ENCODE results near the gene IDH3B.

Gene IDH3B

DNA sequence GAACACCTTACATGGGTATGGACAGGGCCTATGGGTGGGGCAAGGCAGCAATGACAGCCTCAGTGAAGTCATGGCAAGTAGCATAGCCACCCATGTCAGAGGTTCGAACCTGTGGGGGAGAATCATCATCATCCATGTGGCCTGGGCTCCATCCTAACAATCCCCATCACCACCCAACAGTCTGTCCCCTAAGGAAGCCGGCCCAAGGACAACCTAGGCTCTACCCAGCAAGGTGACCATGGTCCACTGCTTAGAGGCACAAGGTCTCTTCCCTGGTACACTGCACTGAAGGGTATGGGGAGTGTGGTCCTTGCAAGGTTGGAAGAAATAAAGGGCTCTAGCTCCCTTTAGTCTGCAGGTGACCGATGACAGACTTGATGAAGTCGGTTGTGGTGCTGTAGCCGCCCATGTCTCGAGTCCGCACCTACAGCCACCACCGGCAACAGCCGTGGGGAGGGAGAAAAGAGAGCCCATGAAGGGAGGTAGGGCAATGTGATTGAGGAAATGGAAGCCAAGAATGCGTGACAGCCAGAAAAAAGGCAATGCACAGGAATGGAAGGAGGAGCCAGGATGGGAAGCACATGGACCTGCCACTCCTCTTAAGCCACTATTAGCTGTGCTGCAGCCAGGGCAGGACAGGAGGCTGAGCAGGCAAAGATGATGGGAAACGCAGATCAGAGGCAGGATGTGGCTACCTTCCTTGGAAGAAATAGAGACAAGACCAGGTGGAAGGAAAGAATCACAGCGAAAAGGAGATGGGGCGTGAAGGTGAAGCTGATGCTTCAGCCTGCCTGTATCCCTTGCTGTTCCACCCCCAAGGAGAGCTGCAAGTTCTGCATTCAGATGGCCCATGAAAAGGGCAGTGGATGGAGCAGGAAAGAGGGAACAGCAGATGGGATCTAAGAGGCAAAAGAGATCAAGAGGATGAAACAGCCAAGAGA, 5.3 kb downstream of the IDH3B start:
- no peak for DNase-seq

DNA sequence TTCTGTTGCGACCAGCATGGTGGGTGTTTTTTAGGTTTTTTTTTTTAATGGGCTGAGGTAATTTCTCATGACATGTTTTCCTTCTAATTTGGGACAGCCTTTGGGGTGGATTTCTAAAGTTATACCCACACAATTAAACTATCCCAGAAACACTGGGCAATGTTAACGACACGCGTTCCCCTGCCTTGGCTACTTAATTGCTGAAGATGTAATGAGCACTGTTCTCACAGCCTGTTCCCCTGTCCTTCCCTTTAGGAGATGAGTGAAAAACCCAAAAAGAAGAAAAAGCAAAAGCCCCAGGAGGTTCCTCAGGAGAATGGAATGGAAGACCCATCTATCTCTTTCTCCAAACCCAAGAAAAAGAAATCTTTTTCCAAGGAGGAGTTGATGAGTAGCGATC, 6.3 kb downstream of the IDH3B start:
- no peak for DNase-seq

DNA sequence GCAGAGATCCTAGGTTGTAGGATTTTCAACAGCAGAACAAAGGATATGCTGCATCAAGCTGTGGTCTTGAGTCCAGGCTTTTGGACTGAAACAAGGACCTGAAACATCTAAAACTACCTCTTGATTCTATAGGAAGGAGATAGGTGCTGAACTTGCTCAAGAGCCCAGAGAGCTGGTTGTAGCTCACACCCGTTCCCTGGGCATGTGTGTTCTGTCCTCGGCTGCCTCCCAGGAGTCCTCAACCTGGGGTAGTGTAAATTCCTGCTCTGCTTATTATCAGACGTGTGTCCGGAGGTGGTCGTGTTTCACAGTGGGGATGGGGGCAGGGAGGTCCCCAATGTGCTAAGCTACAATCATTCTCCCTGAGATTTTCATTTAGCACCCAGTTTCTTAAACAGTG, 6.8 kb downstream of the IDH3B start:
- no peak for DNase-seq

DNA sequence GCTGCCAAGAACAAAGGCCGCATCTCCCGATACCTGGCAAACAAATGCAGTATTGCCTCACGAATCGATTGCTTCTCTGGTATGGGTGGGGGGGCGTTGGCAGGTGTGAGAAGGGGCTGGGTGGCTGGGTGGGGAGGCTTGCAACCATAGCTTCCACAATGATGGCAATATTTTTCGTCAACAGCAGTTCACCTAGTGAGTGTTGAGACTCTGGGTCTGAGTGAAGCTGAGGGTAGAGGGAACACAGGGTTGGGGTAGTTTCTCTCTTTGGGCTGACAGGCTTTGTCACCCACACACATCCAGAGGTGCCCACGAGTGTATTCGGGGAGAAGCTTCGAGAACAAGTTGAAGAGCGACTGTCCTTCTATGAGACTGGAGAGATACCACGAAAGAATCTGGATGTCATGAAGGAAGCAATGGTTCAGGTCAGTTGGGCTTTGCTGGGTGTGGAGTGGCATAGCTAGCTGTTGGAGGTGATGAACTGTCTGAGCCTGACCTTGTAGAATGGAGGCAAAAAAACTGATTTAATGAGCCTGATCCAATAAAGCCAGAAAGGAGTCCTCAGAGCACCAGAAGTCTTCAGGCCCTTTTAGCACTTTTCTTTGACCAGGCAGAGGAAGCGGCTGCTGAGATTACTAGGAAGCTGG, 7.4 kb downstream of the IDH3B start:
- no peak for DNase-seq

DNA sequence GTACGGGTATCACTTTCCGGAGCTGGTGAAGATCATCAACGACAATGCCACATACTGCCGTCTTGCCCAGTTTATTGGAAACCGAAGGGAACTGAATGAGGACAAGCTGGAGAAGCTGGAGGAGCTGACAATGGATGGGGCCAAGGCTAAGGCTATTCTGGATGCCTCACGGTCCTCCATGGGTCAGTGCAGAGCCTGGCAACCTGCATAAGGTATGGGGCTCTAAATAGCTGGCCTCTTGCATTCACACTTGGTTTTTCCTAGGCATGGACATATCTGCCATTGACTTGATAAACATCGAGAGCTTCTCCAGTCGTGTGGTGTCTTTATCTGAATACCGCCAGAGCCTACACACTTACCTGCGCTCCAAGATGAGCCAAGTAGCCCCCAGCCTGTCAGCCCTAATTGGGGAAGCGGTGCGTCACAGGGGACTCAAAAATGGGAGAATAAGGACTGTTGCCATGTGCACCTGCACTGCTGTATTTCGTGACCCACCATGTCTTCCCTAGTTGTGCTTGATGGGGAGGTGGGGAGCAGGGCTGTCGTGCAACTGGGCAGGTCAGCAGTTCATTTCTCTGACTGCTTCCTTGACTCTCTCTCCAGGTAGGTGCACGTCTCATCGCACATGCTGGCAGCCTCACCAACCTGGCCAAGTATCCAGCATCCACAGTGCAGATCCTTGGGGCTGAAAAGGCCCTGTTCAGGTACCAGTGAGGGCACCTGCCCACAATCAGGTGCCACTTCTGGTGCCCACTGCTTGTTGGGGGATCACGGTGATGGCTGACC, 8.5 kb downstream of the IDH3B start:
- no peak for DNase-seq

DNA sequence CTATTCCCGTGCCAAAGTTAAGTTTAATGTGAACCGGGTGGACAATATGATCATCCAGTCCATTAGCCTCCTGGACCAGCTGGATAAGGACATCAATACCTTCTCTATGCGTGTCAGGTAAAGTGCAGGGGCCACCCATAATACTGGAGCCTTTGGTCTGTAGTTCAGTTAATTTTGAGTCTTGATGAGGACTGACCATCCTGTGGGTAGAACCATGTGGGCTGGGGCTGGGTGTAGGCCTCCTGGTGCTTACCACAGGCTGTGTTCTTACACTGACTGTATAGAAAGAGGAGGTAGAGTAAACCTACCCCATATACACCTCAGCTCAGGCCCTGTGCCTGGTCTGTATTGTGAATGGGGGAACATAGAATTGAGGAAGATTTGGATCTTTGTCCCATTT, 9.2 kb downstream of the IDH3B start:
- no peak for DNase-seq

DNA sequence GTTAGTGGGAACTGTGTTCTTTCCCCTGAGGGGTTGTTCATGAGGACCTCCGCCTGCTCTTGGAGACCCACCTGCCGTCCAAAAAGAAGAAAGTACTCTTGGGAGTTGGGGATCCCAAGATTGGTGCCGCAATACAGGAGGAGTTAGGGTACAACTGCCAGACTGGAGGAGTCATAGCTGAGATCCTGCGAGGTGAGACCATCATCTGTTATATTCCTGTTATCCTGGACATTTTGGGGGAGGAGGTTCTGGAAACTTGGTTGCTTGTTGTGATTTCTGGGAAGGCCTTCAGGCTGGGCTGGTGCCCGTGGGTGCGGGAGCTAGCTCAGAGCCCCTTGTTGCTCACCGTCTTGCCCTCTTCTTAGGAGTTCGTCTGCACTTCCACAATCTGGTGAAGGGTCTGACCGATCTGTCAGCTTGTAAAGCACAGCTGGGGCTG, 9.6 kb downstream of the IDH3B start:
- no peak for DNase-seq

DNA sequence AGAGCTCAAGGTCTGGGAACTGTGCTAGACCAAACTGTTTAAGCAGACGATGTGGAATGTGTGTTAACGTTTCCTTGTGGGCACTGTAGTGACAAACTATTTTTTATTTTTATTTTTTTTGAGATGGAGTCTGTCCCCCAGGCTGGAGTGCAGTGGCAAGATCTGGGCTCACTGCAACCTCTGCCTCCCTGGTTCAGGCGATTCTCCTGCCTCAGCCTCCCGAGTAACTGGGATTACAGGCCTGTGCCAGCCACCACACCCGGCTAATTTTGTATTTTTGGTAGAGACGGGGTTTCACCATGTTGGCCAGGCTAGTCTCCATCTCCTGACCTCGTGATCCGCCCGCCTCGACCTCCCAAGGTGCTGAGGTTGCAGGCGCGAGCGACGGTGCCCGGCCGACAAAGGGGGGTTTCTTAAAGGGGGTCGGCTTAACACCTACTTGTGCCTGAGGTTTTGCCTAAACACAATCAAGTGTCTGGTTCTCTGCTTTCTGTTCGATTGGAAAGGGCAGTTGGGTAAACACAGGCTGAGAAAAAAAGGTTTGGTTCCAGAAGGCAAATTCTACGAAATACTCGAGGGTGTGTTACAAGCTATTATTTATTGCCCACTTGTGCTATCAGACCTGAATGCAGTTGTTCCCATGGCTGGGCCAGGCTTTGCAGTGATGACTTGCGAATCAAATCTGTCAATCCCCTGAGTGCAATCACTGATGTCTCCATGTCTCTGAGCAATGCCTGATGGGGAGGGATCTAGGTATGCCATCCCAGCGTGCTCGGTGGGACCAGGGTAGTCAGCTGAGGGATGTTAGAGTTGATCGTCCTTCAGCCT, 10.2 kb downstream of the IDH3B start:
- DNase-seq: no peak

DNA sequence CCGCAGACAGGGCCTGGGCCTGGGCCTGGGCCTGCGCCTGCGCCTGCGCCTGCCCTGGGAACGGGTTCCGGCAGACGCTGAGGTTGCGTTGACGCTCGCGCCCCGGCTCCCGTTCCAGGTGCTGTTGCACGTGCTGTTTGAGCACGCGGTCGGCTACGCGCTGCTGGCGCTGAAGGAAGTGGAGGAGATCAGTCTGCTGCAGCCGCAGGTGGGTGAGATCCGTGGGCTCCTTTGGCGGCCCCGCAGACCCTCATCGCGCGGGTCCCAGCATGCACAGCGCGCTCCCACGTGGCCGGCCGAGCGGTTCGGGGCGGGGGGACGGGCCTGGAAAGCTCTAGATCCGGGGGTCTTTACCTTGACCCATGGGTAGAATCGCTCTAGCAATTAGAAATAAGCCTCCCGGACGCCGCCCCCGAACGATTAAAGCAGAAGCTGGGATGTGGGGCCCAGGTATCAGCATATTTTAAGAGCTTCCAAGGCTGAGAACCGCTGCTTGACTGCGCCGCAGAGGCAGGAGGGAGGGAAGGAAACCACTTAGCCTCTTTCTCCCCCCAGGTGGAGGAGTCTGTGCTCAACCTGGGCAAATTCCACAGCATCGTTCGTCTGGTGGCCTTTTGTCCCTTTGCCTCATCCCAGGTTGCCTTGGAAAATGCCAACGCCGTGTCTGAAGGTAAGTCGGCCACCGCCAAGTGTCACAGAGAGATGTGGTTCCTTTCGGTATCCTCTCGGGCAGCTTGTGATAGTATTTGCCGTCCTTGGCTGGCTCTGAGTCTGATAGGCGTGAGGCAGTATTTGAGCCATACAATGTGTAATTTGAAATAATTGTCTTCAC, 11.1 kb downstream of the IDH3B start:
- peak in 42 of 56 donors; percentile 4 to 82 (median 63) for DNase-seq

DNA sequence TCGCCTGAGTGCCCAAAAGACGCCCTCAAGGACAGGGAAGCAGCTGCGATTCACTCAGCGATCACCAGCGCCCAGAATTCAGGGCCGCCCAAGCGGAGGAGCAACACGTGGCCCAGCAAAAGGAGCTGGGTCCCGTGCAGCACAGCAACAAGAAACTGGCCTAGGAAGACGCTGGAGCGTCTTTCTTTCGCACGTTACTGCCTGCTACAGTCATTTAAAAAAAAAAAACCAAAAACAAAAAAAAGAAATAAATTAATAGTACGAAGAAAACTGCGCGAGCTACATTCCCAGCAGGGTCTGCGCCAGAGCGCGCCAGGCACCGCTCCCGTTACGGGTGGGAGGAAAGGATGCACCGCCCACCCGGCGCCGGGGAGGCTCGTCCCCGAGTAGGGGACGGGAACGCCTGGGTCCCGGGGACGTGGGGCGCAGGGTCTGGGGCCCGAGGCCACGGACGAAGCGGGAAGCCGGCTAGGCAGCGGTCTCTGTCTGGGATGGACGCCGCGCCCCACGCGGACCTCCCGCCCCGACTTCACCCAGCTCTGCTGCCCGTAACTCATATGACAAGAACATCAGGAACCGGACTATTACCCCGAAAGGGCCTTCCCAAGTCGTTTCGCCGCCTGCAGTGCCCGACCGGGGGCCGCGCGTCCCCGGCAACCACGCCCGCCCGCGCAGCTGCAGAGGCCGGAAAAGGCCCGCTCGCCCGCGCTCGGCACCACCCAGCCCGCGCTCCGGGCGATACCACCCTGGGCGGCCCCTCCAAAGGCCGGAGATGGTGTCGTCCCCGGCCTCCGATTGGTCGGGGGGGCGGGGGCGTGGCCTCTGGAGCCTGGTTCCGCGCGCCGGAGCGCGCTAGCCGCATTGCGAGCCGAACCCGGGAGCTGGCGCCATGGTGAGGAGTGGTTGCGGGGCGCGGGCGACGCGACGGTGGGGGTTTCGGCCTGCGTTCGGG, 12.0 kb downstream of the IDH3B start, which contains the start of gene NOP56:
NOP56 (plus strand) TSS at position 861 of the 952 bp plus-strand sequence; CDS start at position 890, 29 bp downstream.
- DNase-seq: peak in 55 of 56 donors; percentile 63 to 95 (median 87)

DNA sequence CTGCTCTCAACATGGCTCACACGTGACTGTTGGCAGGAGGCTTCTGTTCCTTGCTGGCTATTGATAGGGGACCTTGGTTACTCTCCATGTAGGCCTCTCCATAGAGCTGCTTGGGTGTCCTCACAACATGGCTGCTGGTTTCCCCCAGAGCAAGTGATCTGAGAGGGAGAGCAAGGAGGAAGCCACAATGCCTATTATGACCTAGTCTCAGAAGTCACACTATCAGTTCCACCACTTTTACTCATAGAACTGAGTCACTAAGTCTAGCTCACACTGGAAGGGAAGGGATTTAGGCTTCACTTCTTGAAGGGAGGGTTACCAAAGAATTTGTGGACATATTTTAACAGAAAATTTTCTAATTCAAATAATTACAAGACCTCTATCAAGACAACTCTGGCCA, 20.3 kb downstream of the IDH3B start:
- no peak for DNase-seq

DNA sequence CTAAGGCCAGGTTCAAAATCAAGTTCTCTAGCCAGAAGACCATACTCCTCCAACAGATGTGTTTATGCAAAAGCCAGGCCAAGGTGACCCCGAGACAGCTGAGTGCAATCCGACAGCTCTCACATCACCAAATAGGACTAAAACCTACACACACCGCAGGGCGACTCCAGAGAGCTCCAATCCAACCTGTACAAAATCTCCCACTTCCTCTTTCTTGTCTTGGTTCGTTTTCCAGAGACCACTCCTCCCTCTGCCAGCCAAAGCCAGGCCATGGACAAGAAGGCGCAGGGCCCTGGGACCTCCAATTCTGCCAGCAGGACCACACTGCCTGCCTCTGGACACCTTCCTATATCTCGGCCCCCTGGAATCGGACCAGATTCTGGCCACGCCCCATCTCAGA, 23.1 kb downstream of the IDH3B start:
- DNase-seq: no peak

DNA sequence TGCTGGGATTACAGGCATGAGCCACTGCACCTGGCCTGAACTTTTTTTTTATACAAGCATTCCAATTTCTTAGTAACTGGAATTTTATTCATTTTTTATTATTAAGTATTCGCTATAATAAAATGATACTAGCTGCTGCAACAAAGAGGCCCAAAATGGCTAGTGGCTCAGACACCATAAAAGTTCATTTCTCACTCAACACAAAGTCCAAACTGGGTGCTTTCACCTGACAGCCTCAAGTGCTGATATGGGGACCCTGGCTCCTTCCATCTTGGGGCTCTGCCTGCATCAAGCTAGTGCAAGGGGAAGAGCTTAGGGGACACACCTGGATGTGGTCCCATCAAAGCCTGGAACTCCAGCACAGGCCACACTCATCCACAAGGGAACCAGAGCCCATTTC, 23.8 kb downstream of the IDH3B start:
- no peak for DNase-seq

DNA sequence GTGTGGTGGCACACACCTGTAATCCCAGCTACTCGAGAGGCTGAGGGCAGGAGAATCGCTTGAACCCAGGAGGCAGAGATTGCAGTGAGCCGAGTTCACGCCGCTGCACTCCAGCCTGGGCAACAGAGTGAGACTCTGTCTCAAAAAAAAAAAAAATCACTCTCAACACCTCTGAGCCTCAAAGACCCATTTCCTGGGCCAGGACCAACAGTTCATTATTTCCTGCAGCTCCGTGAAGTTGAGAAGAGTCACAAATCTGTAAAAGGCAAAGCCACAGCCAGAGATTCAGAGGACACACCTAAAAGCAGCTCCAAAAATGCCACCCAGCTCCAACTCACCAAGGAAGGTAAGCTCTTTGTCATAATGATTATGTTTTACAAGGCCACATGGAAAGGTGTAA, 26.8 kb downstream of the IDH3B start:
- DNase-seq: no peak

DNA sequence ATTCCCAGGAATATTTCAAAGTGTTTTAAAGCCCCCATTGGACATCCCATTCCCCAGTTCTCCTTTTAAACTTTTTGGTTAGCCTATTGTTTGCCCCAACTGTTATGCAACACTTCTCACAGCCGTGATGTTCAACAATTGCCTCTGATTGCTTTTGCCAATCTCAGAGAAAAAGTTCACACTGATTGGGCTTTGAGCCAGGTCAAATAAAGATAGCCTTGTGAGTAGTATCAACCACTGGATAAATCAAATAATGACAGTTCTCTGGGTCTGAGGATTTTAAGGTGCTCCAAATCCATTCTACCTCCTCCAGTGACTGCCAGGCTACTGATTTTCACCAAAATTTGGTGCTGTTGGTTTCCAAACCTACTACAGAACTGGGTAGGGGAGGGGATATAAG, 30.6 kb downstream of the IDH3B start:
- no peak for DNase-seq

DNA sequence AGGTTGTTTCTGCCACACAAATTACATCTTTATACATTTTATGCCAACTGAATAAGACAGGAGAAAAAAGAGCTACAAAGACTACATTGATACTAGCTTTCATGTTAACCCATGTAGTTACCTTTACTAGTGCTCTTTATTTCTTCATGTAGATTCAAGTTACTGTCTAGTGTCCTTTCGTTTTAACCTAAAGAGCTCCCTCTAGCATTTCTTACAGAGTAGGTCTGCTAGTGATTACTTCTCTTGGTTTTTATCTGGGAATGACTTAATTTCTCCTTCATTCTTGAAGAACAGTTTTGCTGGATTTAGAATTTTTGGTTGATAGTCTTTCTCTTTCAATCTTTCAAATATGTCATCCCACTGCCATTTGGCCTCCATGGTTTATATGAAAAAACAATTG, 32.8 kb downstream of the IDH3B start:
- no peak for DNase-seq

DNA sequence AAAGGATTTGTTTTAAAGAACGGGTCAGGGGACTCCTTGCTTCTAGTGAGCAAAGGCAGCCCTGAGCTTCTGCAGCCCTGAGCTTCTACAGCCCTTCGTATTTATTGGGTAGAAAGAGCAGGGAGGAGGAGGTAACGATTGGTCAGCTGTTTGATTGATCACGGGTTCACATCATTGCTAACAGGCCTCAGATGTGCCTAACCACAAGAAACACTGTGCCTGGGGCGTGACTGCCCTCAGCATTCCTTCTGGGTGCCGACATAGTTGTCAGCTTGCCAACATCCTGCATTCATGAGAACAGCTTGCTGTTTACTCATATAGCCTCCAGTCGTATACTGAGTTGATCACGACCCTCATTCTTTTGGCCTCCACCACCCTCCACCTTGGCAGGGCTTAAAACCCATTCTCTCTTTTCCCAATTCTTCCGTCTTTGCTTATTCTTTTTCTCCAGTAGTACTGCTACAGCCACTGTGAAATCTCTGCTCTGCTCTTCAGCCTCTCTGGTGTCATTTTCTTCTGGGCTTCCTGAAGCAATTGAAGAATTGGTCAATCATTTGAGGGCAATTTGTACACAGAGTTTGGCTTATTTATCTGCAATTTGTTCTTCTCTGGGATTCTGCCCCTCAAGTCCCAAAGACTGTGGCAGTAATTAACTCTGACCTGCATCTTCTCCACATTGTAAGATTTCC, 37.0 kb downstream of the IDH3B start:
- no peak for DNase-seq

DNA sequence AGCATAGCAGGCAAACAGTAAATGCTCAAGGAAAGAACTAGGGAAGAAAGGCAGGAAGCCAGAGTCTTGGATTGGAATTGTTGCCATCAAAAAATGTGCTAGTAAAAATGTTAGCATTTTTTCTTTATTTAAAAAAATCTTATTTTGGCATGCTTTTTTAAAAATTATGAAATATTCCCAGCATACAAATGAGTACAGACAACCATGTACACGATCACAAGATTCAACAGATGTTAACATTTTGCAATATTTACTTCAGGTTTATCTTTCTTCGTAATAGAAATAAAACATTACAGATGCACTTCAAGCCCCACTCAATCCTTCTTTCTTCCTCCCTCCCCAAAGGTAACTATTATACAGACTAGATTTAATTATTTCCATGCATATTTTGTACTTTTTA, 39.0 kb downstream of the IDH3B start:
- no peak for DNase-seq

Data from amygdala (tissue), 56 donors.